Measurements from ENCODE around the gene AGAP1. TPM values are rescaled to one million over a fixed set of nuclear protein-coding genes. Genes with fewer than 3 reads are reported as not detected.

The AGAP1 gene
- total and polyA plus RNA-seq, 9 donors: 5.7 to 32.2 (median 20.2) TPM

DNA sequence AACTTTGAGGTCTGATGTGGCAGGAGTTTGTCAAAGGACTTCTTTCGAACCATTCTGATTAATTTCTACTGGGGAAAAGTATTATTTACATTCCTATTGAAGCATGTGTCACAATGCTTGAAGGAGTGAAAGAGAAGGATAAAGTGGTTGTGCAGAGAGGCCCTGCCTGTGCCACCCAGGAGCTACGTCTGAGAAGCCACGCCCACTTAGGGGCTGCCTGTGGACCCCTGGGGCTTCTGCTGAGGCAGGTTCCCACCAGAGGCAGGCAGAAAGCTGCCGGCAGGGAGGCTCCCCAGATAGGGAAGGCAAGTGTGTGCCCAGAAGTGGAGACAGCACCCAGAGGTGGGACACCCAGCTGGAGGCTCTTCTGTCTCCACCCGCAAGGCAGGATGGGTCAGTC lies 627.0 kb downstream of the AGAP1 start:
- TF ChIP-seq EP300 (IDR thresholded peaks at IDR 0.05): no peak
- TF ChIP-seq, protein P1, sequence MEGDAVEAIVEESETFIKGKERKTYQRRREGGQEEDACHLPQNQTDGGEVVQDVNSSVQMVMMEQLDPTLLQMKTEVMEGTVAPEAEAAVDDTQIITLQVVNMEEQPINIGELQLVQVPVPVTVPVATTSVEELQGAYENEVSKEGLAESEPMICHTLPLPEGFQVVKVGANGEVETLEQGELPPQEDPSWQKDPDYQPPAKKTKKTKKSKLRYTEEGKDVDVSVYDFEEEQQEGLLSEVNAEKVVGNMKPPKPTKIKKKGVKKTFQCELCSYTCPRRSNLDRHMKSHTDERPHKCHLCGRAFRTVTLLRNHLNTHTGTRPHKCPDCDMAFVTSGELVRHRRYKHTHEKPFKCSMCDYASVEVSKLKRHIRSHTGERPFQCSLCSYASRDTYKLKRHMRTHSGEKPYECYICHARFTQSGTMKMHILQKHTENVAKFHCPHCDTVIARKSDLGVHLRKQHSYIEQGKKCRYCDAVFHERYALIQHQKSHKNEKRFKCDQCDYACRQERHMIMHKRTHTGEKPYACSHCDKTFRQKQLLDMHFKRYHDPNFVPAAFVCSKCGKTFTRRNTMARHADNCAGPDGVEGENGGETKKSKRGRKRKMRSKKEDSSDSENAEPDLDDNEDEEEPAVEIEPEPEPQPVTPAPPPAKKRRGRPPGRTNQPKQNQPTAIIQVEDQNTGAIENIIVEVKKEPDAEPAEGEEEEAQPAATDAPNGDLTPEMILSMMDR (IDR thresholded peaks at IDR 0.05): no peak
- no peak for TF ChIP-seq POLR2A (IDR thresholded peaks at IDR 0.05)
- 63 to 77% (median 74%) methylated on average over 5 of the region's 5 CpGs for WGBS, 3 donors
- intact Hi-C loops (cut with DNase I): no loop called here
- no peak overlapping the region for H3K27ac ChIP-seq
- H3K36me3 ChIP-seq: no peaks in the 10 kb centered on the region
- H3K4me1 ChIP-seq (ENCODE audit: insufficient read depth): peaks cover 1% of the 10 kb centered on the region
- no peak for DNase-seq
- no peaks in the 10 kb centered on the region for H3K27me3 ChIP-seq
- H3K9me3 ChIP-seq: no peaks in the 10 kb centered on the region
- H3K4me3 ChIP-seq: no peak overlapping the region

DNA sequence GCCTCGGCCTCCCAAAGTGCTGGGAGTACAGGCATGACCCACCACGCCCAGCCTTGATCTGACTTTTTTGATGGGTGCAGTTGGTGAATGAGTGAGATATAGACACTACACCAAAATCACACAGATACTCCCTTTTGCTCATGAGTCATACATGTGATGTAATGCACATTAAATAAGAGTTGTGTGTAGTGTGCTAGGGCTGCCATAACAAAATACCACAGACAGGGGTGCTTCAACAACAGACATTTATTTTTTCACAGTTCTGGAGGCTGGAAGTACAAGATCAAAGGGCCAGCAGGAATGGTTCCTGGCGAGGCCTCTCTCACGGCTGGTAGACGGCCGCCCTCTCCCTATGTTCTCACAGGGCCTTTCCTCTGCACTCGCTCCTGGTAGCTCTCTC lies 627.7 kb downstream of the AGAP1 start:
- Histone ChIP-seq H3K9me3 (no peaks in the 10 kb centered on the region), H3K36me3 (no peaks in the 10 kb centered on the region), H3K4me3 (no peak overlapping the region), H3K4me1 (ENCODE audit: insufficient read depth) (peaks cover 1% of the 10 kb centered on the region), H3K27ac (no peak overlapping the region), H3K27me3 (no peaks in the 10 kb centered on the region)
- intact Hi-C loops (cut with DNase I): no loop called here
- 98% methylated on average over 7 of the region's 7 CpGs for WGBS, 3 donors
- TF ChIP-seq, protein P1 (IDR thresholded peaks at IDR 0.05): no peak
- no peak for TF ChIP-seq EP300 (IDR thresholded peaks at IDR 0.05)
- TF ChIP-seq POLR2A (IDR thresholded peaks at IDR 0.05): no peak
- no peak for DNase-seq

DNA sequence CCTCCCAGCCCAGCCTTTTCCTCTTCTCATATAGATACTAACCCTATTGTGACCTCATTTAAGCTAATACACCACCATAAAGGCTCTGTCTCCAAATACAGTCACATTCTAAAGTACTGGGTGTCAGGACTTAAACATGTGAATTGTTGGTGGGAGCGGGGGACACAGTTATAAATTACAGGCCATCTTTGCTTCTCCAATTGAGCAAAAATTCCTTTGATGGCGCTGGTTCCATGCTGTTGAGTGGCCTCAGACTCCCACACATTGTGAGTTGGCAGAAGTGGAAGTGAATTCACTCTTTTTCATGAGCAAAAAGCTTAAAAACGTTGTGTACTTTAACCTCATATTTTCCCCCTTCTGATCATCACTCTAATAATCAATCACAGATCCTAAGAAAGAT lies 628.4 kb downstream of the AGAP1 start:
- no peaks in the 10 kb centered on the region for H3K36me3 ChIP-seq
- TF ChIP-seq EP300 (IDR thresholded peaks at IDR 0.05) (no peak), POLR2A (IDR thresholded peaks at IDR 0.05) (no peak)
- TF ChIP-seq, protein P1 (IDR thresholded peaks at IDR 0.05): no peak
- peaks cover 1% of the 10 kb centered on the region for H3K4me1 ChIP-seq (ENCODE audit: insufficient read depth)
- no peak for DNase-seq
- intact Hi-C loops (cut with DNase I): no loop called here
- H3K27ac ChIP-seq: no peak overlapping the region
- H3K9me3 ChIP-seq: no peaks in the 10 kb centered on the region
- H3K4me3 ChIP-seq: no peak overlapping the region
- WGBS, 3 donors: 73 to 81% (median 75%) methylated on average over 3 of the region's 3 CpGs
- no peaks in the 10 kb centered on the region for H3K27me3 ChIP-seq

DNA sequence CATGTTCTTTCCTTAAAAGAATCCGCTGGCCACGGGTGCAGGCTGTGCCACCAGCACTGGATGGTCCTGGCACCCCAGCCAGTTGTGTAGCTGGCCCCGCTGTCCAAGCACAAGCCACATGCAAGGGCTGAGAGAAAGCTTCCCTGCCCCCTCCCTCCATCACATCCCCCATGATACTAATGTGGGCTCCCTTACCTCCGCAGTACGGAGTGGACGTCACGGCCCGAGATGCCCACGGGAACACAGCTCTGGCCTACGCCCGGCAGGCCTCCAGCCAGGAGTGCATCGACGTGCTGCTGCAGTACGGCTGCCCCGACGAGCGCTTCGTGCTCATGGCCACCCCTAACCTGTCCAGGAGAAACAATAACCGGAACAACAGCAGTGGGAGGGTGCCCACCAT lies 629.9 kb downstream of the AGAP1 start:
- no peak for DNase-seq
- TF ChIP-seq EP300 (IDR thresholded peaks at IDR 0.05) (no peak), POLR2A (IDR thresholded peaks at IDR 0.05) (no peak)
- TF ChIP-seq, protein P1 (IDR thresholded peaks at IDR 0.05): no peak
- 95 to 97% (median 96%) methylated on average over 19 of the region's 19 CpGs for WGBS, 3 donors
- no peaks in the 10 kb centered on the region for H3K27me3 ChIP-seq
- no peaks in the 10 kb centered on the region for H3K9me3 ChIP-seq
- intact Hi-C loops (cut with DNase I): no loop called here
- no peak overlapping the region for H3K27ac ChIP-seq
- no peaks in the 10 kb centered on the region for H3K4me1 ChIP-seq (ENCODE audit: insufficient read depth)
- no peaks in the 10 kb centered on the region for H3K36me3 ChIP-seq
- no peak overlapping the region for H3K4me3 ChIP-seq
